ENCODE data around the gene CCDC146. TPM values are rescaled to one million over a fixed set of nuclear protein-coding genes. Genes with fewer than 3 reads are reported as not detected.
A peak's percentile ranks its signal among the peaks of the same experiment; 100 is the strongest.

Gene CCDC146
- total and polyA plus RNA-seq, 10 of the 15 experiments (the other 5 are each of a cell fraction or from before 2014, with no cell fraction given): 0.28 to 5.3 (median 1.3) TPM

DNA sequence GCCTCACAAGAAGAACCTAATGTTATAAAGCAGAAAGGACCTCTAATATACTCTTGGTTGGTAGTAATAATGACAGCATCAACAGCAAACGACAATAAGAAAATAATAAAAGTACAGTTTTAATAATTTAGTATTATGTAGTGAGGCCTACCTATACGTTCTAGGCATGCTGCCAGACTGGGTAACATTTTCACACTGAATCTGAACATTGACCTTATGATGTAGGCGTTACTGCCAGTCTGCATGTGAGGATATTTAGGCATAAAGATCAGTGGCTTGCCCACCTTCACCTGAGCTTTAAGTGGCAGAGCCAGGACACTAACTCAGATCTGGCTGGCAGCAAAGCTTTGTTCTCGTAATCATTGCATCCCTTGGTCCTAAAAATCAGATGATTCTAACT, 74.7 kb downstream of the CCDC146 start:
- H3K27me3 ChIP-seq (replicated peaks in 1 of 2; ENCODE audit: control insufficient read depth in 2 of 2, insufficient read depth in 2 of 2, low read length in 1 of 2): no peaks in the 10 kb centered on the region
- CTCF ChIA-PET: interaction anchor here (1.8 to 2.0 kb wide), 2 partner anchors 10 to 50 kb away, joined by 4 to 11 read pairs; no protein-coding TSS in a partner anchor
- POLR2A ChIA-PET: no interaction called here
- peaks cover 28% of the 10 kb centered on the region for H3K4me1 ChIP-seq (ENCODE audit: control insufficient read depth, insufficient read depth, low read length)
- SMC1A ChIA-PET (ENCODE audit: uncharacterized antibody, unreplicated experiment): interaction anchor here (1.4 to 3.3 kb wide), 2 partner anchors 50 to 134 kb away, joined by 4 to 18 read pairs; no protein-coding TSS in a partner anchor
- no peak overlapping the region for H3K9ac ChIP-seq (ENCODE audit: control insufficient read depth, insufficient read depth, low read length)
- H4K20me1 ChIP-seq (ENCODE audit: control insufficient read depth, insufficient read depth): no peaks in the 10 kb centered on the region
- no peaks in the 10 kb centered on the region for H3K36me3 ChIP-seq (ENCODE audit: control insufficient read depth in 2 of 2, insufficient read depth in 2 of 2, low read length in 1 of 2)
- RAD21 ChIA-PET (ENCODE audit: unreplicated experiment): interaction anchor here (0.8 to 1.3 kb wide), 2 partner anchors 50 to 135 kb away, joined by 3 to 4 read pairs; no protein-coding TSS in a partner anchor
- BruUV-seq (replicated peaks): no TSS peak
- 73% methylated on average over 4 of the region's 4 CpGs for WGBS (ENCODE audit: insufficient coverage, insufficient replicate concordance, low lambda C conversion rate, missing lambda C conversion rate)
- no peak for DNase-seq (ENCODE audit: low read depth, low spot score)
- no peak for ATAC-seq
- H3K27ac ChIP-seq (ENCODE audit: control insufficient read depth, insufficient read depth): no peak overlapping the region
- TF ChIP-seq SMAD1 (IDR thresholded peaks at IDR 0.05; ENCODE audit: low read depth, partially characterized antibody): no peak
- TF ChIP-seq, protein P1, sequence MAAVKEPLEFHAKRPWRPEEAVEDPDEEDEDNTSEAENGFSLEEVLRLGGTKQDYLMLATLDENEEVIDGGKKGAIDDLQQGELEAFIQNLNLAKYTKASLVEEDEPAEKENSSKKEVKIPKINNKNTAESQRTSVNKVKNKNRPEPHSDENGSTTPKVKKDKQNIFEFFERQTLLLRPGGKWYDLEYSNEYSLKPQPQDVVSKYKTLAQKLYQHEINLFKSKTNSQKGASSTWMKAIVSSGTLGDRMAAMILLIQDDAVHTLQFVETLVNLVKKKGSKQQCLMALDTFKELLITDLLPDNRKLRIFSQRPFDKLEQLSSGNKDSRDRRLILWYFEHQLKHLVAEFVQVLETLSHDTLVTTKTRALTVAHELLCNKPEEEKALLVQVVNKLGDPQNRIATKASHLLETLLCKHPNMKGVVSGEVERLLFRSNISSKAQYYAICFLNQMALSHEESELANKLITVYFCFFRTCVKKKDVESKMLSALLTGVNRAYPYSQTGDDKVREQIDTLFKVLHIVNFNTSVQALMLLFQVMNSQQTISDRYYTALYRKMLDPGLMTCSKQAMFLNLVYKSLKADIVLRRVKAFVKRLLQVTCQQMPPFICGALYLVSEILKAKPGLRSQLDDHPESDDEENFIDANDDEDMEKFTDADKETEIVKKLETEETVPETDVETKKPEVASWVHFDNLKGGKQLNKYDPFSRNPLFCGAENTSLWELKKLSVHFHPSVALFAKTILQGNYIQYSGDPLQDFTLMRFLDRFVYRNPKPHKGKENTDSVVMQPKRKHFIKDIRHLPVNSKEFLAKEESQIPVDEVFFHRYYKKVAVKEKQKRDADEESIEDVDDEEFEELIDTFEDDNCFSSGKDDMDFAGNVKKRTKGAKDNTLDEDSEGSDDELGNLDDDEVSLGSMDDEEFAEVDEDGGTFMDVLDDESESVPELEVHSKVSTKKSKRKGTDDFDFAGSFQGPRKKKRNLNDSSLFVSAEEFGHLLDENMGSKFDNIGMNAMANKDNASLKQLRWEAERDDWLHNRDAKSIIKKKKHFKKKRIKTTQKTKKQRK (IDR thresholded peaks at IDR 0.05; ENCODE audit: low read depth, low read length): no peak
- FAIRE-seq: no peak
- no peaks in the 10 kb centered on the region for H3K9me3 ChIP-seq (replicated peaks; ENCODE audit: control insufficient read depth, insufficient read depth, low read length)
- H3K4me2 ChIP-seq (ENCODE audit: control insufficient read depth, insufficient read depth): peak overlapping the region; percentile 26
- H2AFZ ChIP-seq (ENCODE audit: control insufficient read depth, low read depth, low read length): no peak overlapping the region
- H3K4me3 ChIP-seq: no peak overlapping the region
- H3K79me2 ChIP-seq (ENCODE audit: control insufficient read depth, insufficient read depth, low read length): no peaks in the 10 kb centered on the region; the same call in 1 of the 2 replicates
- intact Hi-C loops (cut with micrococcal nuclease; ENCODE audit: unreplicated experiment): no loop called here
- in situ Hi-C loops (cut with MboI): no loop called here

All from GM12878 (cell line).